Stimulated activated naive CD8-positive, alpha-beta T cell treated with anti-CD3 and anti-CD28 coated beads, Interleukin-15, Interleukin-2, amounts not matched to agents 100 U/mL and 50 U/mL, for 24 hours (primary cell): ENCODE results near the gene EMX1.

ENCODE experiments used
- ATAC-seq: fragments of 150-1000 bp; cut with Tn5 transposase; one replicate; pipeline ENCODE4 v1.10.0; 2021
- DNase-seq: peaks from one replicate; pipeline ENCODE4 v3.0.0; 2021

Gene EMX1

DNA sequence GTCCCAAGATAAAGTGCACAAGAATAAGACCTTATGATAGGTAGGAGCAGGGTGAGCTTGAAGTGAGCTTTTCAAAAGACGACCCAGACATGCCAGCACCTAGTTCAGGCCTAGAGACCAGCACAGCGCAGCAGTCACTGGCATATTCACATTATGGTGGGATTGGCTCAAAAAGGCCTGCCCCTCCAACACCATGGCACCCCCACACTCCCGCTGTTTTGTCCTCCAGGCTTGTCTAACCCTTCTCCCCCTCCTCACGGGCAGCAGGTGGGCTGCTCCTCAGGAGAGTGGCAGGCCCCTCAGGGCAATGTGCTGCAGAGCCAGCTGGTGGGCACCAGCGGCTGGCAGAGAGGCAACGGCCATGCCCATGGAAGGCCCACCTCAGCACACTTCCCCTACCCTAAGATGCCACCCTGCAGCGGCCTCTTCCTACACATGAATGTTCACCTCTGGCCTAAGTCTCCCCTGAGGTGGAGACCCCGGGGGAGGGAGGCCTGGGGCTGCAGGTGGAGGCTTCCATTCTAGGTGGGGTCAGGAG lies 25.6 kb downstream of the EMX1 start:
- DNase-seq (no peak), ATAC-seq (no peak)

DNA sequence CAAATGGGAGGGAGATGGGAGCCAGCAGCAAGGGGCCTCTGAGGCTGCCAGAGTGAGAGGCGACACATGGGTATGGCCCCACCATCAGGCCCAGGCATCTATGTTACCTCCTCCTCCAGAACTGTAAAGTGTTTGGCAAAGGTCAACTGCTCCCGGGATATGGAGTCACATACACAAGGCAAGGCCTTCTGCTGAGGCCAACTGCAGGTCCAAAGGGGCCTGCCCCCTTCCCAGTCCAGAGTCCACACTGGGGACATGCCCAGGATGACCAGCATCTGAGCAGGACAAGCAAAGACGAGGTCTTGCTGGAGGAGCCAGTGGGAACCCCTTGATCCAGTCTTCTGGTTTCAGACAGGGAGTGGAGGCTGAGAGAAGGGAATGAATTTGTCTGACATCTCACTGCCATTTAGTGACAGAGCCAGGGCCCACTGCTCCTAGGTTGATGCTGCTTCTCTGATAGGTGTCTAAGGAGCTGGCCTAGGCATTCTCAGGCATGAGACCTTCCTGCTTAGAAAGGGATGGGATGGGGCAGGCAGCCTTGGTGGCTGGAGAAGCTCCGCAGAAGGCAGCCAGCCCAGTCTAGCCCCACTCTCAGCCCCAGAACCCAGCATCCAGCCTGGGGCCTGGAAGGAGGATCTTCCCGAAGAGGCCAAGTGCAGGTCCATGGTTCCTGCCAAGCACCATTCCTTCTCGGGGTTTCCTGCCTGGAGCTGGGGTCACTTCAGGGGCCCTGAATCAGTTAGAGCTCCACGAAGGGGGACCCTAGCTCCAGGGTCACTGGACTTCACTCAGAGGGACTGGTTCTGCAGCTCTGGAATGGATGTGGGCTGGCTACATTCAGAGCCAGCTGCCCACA lies 26.4 kb downstream of the EMX1 start:
- DNase-seq (no peak), ATAC-seq (no peak)

DNA sequence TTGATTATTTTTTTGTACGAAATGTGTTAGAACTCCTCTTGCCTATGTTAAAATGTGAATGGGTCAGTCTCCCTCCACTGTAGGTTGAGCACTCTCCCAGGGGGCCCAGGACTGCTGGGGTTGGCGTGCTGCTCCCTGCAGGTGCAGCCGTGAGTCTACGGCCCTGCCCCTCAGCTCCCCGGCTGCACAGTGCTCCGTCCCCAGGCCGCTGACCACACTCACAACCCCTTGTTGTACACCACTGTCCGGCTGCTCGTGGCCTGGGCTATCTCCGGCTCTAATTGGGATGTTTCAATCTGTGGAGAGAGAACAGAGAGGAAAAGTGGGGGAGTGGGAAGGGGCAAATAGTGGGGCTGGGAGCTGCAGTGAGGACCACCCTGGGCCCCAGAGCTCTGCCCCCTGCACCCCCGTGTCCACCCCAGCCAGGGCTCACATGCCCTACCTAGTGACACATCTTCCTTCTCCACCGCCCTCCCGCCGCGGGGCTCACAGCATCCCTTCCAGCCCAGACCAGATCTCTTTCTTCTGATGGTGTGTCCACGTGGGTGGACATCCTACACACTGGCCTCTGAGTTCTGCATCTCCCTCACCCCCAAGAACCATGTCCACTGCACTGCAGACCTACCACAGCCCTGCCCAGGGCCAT lies 27.6 kb downstream of the EMX1 start:
- DNase-seq (no peak), ATAC-seq (no peak)

DNA sequence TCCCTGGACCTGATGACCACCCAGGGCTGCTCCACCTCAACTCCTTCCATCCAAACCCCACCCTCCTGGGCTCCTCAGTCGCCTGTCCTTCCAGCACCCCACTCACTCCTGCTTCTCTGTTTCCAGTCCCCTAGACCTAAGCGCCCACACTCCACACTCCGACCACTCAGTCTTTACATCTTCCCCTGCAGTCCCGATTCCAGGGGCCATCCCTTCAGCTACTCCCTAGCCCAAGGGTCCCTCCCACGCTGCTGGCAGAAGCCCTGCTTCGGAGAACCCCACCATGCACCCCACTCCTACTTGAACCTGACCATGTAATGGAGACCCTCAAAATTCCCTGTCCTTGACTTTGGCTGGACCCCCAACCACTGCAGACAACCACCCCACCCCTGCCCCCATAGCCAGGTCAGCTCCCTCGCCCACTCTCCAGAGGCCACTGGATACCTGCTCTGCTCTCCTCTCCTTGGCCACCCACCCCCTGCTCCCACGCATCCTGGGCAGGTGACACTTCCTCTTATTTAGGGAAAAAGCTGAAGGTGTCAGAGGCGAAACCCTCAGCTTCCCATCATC lies 28.2 kb downstream of the EMX1 start:
- ATAC-seq (no peak), DNase-seq (no peak)

DNA sequence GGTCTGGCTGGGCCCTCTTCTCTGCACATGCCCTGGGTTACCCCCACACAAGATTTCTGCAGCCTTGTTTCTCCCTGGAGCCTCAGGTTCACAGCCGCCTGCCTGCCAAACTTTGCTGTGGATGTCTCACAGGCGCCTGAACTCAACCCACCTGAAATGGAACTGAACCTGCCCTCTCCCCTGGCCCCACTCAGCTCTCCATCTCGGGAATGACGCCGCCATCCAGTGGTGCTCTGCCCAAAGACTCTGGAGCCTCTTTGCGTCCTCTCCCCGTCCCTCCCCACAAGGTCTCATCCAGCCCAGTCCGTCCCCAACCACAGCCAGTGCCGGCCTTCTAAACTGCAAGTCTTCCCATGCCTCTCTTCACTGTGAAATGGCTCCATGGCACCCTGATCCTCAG lies 29.1 kb downstream of the EMX1 start:
- DNase-seq (no peak), ATAC-seq (no peak)

DNA sequence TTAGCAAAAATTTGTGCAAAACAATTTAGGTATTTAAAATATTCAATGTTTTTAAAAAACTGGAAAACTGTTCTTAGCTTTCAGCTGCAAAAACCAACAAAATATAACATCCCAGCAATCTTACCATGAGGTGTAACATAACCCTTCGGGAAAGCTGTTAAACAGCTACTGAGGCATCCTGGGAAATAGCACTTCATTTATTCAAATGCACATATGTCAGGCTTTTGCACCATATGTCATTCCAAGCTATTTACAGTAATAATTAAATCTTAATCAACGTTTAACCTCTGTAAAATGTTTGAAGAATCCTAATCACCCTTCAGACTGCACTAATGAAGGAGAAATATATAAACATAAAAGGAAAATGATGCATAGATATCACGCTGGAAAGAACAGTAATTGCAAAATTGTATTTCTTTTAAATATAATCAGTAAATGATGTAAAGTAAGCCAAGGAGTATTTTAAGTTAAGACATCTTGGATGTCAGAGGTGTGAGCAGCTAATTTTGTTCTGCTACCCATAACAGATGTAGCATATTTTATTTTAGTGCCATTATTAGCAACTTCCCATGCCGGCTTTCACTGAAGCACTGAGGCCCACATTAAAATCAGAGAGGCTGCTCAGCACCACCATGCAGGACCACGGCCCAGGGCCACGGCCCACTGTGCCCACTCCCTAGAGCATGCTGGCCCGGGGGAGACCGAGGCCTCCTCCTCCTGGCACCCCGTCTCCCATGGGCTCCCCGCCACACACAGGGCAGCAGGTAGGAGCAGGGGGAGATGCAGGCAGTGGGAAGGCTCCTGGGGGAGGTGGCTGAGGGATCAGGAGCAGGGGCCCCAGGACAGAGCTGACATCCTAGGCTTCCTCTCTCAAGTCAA lies 30.9 kb downstream of the EMX1 start:
- ATAC-seq (no peak), DNase-seq (no peak)

DNA sequence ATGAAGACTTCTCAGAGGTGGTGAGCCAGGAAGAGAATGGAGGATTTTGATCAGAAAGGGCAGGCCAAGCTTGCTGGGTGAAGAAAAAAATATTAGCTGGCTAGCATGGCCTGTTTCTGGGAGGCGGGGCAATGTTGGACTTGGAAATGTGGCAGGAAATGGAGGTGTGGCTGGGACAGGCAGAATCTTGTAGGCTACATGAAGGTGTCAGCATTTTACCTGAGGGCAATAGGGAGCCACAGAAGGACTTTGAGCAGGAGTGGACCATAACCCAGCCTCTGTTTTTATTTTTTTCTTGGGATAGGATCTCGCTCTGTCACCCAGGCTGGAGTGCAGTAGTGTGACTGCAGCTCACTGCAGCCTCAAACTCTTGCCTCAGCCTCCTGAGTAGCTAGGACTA lies 31.7 kb downstream of the EMX1 start:
- ATAC-seq (no peak), DNase-seq (no peak)

DNA sequence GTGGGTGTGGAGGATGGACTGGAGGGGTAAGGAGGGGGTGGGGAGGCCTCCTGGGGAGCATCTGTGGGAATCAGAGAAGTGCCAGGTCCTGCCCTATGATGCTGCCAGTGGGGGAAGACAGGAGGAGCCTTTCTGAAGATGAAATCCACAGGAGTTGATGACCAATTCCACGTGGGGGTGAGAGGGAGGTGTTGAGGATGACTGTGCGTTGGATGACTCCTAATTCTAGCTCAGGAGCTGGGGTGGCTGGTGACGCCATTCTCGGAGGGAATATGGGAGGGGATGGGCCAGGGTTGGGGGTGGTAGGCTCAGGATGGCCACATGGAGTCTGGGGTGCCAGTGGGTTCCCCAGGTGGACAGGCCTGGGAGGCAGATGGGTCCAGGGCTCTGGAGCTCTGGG lies 32.3 kb downstream of the EMX1 start:
- ATAC-seq, result no peak
- no peak for DNase-seq

DNA sequence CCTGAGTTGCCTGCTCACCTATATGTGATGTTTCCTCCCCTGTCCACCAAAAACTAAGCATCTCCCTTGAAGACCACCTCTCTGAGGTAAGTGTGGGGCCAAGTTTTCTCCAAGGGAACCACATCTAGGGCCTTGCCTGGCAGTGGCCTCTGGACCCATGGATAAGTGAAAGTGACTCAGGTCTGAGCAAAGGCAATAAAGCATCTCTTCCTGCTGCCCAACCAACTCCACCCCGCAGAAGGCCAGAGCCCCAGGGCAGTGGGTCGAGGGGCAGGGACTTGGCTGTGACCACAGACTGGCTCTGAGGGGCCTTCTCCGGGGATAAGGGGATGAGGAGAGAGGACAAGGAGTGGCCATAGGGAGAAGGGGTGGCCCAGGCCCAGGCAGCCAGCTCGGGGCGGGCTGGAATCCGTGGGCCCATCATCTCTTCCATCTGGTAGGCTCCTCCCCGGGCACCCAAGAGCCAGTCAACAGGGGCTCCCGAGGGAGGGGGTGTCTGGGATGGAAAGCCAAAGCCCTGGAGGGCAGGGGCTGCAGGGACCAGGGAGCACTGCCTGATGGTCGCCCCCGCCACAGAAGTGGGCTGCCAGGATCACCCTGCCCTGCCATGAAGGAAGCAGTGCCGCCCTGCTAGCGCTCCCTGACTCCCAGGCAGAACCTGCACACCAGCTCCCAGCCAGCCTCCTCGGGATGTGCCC lies 33.4 kb downstream of the EMX1 start:
- DNase-seq, result no peak
- no peak for ATAC-seq

DNA sequence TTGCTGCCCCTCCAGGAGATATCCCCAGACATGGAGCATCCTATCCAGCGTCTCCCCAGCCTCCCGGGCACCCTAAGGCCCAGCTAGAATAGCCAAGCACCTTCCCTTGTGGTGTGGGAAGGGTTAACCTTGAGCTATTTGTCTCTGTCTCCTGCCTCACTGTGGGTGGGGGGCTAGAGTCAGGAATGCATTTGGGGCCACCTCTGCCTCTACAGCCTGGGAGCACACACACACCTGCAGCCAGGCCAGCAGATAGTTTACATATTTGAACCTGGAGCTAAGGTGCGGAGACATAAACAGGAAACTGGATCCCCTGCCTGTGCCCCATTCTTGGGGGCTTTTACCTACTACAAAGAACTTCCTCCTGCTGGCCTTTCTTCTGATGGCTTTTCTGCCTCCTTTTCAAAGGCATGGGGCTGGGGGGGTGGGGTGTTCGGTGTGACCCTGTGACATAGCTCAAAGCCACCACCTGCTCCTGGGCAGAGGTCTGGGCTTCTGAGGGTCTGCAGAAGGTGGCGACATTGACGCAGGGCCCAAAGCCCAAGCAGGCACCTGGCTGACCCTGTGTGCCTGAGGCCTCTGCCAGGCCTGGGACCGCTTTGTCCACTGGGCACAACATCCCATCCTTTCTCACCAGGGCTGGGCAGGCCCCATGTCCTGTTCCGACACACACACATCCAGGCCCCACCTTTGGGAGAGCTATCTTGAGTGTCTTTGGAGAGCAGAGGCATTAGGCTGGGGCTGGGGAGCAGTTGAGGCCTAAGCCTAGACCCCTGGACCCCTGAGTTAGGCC lies 34.2 kb downstream of the EMX1 start:
- DNase-seq (no peak), ATAC-seq (no peak)

DNA sequence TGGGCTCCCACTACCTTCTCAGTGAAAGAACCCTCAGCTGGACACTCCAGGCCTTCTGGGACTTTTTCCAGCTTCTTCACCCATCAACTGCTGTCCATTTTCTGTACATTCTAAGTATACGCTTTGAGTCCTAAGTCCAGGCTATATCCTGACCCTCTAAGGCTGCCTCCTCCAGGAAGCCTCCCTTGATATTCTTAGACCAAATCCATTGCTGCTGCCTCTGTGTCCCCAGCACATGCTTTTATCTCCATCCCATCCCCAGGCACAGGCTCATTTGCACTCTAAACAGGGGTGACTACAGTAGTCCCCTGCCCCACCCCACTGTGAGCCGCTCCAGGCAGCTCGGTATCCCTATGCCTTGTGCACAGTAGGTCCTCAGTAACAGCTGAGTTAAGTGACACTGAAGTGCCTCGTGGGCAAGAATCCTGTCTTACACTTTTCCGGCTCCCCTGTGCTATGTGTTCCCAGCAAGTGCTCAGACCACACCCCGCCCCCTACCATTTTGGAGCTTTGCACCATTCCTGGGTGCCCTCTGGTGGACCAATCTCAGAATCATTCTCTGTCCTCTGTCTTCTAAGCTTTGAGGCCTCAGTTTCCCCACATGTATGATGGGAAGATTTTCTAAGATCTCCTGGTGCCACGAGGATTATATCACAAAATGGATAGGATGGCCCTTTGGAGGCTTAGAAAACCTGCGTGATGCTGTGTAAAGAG lies 34.9 kb downstream of the EMX1 start:
- ATAC-seq, result no peak
- no peak for DNase-seq

DNA sequence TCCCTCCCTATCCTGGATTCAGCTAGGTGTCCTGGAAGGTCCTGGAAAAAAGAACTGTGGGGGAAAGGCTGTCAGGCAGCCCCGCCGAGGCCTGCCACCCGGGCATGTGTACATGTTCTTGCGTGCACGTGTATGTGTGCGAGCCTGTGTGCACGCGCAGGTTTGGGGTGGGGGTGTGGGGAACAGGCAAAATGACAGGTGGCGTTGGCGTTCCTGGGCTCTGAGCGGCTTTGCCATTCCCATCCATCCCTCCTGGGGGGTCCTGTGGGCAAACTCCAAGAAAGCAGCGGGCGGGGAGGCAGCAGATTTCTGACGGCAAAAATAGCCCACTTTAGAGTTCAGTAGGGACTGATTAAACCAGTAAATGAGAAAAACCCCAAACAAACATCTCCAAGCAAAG lies 35.6 kb downstream of the EMX1 start:
- ATAC-seq (no peak), DNase-seq (no peak)

DNA sequence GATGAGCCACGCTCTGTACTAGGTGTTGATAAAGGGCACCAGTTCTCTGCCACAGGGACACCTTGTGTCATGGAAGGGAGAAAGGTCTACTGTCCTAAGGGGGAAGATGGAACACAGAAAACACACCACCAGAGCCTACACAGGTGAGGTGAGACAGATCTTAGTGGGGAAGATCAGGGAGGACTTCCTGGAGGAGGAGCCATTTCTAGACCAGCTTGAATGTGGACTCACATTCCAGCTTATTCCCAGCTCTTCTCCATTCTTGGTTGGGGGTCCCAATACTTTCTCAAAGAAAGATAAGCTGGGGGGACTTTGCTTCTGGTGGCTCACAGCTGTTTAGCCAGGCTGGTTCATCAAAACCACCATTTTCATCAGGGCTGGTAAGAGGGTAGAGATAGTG lies 36.2 kb downstream of the EMX1 start:
- DNase-seq (no peak), ATAC-seq (no peak)

DNA sequence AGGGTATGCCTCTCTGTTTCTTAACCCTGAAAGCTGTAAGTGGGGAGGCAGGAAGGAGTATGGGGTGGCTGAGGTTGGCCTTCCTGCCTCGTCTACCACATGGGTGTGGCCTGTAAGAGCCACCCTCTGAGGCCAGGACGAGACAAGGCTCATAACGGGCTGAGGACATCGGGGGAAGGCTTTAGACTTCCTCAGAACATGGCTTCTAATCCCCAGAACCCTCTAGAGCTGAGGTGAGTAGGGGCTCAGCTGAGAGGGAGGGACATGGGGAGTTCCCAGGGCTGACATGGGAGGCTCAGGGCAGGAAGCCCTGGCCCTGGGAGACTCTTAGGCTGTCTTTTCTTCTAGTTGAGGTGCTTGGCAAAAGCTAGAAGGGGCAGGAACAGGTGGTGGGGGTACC lies 36.7 kb downstream of the EMX1 start:
- peak; percentile 63 for ATAC-seq
- DNase-seq, result no peak

DNA sequence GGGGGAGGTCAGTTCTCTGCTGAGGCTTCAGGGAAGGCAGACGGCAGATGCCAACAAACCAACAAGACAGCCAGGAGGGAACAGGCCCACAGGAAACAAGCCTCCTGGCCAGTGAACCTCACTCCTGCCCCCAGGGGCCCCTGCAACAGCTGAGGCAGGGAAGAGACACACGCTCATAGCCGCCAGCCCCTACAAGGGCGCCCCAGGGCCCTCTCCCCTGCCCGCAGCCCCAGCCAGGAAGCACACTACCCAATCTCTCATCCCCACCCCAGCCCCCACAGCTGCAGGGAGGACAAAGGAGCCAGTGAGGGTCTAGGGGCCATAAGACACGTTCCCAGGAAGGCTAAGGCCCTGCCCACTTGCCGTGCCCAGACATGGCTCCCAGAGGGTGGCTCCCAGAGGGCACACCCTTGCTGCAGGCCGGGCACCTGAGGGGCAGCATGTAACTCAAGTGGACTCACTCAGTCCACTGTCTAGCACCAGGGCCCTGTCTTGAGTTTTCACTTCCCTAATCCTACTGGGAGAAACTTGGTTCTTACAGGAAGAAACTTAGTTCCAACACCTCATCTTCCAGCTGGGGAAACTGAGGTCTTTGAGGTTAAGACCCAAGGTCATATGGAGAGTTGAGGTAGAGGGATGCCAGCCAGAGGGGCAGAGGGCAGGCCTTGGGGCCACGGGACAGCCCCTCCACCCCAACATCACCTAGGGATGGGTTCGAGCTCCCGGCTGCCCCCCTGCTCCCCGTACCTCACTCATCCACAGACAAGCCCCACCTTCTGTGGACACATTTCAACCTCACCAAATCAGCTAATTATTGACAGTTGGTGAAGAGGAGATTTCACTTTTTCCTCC lies 37.3 kb downstream of the EMX1 start:
- DNase-seq (no peak), ATAC-seq (no peak)

DNA sequence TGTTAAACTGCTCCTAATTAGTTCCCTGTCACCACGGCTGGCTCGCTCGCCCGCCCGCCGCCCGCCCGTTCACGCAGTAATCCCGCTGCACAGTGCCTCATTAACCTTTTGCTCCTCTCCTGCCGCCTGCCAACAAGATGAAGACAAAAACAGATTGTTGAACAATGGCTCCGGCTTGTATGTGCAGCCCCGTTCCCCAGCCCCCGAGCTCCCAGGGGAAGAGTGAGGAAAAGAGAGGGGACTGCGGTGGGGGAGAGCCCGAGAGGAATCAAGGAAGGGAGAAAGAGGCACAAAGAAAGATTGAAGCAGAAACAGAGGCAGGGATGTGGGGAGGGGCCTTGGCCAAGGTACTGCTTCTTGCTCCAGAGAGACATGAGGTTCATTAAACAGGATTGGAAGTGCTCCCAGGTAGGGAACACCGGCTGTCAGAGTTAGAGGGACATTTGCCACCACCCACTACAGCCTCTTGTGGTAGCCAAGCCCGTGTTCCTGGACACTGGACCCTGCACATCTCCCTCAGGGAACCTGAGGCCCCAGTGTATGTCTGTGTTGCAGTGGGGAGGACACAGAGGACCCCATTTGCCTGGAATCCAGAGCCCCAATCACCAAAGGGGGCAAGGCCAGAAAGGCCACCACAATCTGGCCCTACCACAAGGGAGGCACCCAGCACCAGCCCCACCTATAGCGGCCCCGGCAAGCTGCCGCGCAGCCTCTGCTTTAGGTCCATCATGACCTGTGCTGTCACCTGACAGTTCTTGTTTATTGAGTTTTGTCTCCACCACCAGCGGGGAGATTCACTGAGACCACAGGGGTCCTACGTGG lies 38.1 kb downstream of the EMX1 start:
- ATAC-seq, result no peak

DNA sequence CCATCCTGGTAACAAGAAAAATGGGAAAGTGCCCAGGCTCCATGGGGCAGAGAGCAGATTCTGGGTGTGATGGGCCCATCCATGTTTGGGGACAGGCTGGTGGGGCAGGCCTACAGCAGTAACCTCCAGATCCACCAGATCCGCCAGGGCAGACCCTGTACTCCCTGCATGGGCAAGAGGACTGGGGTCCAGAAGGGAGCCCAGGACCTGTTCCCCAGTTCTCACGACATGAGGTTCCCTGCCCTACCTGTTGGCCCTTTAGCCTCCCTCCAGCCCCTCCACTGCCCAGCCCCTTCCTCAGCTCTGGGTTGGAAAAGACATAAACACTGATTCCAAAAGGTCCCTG lies 38.7 kb downstream of the EMX1 start:
- DNase-seq (no peak), ATAC-seq (no peak)

More for the DNA sequence above, 38.1 kb downstream of the EMX1 start:
- DNase-seq, result no peak

DNA sequence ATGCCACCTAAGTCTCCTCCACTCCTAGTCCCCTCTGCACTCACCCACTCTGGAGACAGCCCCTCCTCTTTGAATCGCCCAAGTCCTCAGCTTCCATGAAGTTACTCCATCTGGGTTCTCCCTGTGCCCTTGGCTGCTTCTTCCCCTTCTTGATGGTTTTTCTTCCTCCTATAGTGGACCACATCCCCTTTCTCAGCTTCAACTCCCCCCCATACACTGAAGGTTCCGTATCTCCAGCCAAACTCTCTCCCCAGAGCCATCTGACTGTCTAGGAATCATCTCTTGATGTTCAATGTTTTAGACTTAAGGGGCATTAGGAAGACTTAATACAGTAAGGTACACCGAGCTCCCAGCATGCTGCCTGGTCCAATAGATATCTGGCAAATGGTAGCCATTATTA lies 39.6 kb downstream of the EMX1 start:
- no peak for ATAC-seq
- DNase-seq, result no peak
